GM12801 (cell line): ENCODE results near the gene CBX2.

ENCODE experiments used
- TF ChIP-seq, protein P1 (sequence below): IDR thresholded peaks from one replicate; pipeline ENCODE4 v1.5.1; 2011; ENCODE audit warnings: control low read depth; ENCODE audit not compliant: insufficient read length; ENCODE audit errors: extremely low read depth

CBX2 gene

GRCh38 chr17:79836510-79836971 is 58.6 kb downstream of the CBX2 start:
- TF ChIP-seq, protein P1, sequence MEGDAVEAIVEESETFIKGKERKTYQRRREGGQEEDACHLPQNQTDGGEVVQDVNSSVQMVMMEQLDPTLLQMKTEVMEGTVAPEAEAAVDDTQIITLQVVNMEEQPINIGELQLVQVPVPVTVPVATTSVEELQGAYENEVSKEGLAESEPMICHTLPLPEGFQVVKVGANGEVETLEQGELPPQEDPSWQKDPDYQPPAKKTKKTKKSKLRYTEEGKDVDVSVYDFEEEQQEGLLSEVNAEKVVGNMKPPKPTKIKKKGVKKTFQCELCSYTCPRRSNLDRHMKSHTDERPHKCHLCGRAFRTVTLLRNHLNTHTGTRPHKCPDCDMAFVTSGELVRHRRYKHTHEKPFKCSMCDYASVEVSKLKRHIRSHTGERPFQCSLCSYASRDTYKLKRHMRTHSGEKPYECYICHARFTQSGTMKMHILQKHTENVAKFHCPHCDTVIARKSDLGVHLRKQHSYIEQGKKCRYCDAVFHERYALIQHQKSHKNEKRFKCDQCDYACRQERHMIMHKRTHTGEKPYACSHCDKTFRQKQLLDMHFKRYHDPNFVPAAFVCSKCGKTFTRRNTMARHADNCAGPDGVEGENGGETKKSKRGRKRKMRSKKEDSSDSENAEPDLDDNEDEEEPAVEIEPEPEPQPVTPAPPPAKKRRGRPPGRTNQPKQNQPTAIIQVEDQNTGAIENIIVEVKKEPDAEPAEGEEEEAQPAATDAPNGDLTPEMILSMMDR: no peak

DNA sequence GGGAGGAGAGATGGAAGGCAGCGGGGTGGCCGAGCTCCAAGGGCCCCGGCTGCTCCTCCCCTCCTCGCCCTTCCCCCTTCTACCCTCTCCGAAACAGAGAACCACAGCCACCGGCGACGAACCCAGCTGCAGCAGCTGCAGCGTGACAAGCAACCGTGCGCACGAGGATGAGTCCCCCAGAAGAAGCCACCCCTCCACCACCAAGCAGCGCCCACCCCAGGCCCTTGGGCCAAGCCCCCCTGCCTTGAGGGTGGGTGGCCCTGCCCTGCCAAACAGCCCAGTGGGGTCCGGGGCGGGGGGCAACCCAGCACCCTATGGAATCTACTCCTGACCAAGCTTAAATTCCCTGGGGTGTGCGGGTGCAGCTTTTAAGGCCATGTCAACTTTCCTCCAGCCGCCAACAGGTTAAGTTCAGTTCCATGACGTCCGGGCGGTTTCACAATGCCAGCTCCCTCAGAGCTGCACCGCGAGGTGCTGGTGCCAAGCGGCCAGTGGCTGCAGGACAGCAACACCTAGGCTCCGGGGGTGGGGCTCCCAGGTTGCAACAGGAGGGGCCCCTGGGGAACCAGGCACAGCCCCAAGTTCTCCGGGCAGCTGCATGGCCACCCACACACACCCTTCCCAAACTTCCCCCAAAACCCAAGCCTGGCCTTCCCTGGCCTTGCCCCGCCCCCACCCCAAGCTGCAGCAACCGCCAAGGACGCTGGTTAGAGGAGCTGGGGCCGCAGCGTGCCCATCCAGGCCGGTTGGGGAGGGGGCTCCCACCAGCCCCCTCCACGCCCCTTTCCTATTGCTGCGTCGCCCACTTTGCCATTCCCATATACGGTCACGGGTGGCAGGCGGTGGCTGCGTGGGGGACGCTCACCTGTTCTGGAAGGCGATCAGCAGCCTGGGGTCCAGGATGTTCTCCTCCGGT is 59.3 kb downstream of the CBX2 start:
- TF ChIP-seq, protein P1: no peak
